Mesenchymal stem cell (in vitro differentiated cells and primary cell): ENCODE measurements around the gene SLC9A5.

Experiments used
- DNase-seq: peaks from one replicate; pipeline ENCODE4 v3.0.0-alpha.2; 2013
- H2AFZ ChIP-seq: one replicate; pipeline ENCODE4 v1.6.1; 2013; ENCODE audit warnings: low read depth, mild to moderate bottlenecking, control low read depth, inconsistent platforms, low read length, moderate library complexity
- H2AK5ac ChIP-seq: 2 replicates; pipeline ENCODE4 v1.6.1; 2013; ENCODE audit warnings: low read length, moderate library complexity, mild to moderate bottlenecking, inconsistent platforms; ENCODE audit not compliant: severe bottlenecking
- H2BK120ac ChIP-seq: one replicate; pipeline ENCODE4 v1.6.1; 2013; ENCODE audit warnings: low read depth, mild to moderate bottlenecking, inconsistent platforms, low read length, moderate library complexity
- H2BK12ac ChIP-seq, 2 experiments: one replicate each; pipeline ENCODE4 v1.6.1; 2013; ENCODE audit warnings: inconsistent platforms in 2 of 2, low read length in 2 of 2, mild to moderate bottlenecking in 2 of 2, moderate library complexity in 2 of 2, control low read depth in 1 of 2
- H2BK15ac ChIP-seq: one replicate; pipeline ENCODE4 v1.6.1; 2013; ENCODE audit warnings: mild to moderate bottlenecking, low read depth, inconsistent platforms; ENCODE audit not compliant: poor library complexity, severe bottlenecking
- H2BK5ac ChIP-seq: 2 replicates; pipeline ENCODE4 v1.6.1; 2013; ENCODE audit warnings: low read depth, mild to moderate bottlenecking, low read length, control low read depth, inconsistent platforms; ENCODE audit not compliant: poor library complexity, severe bottlenecking
- H3K14ac ChIP-seq, 2 experiments: one replicate each; pipeline ENCODE4 v1.6.1; 2013; ENCODE audit warnings: inconsistent platforms in 2 of 2, low read length in 2 of 2, control low read depth in 1 of 2, mild to moderate bottlenecking in 1 of 2, moderate library complexity in 1 of 2
- H3K18ac ChIP-seq, 2 experiments: one replicate each; pipeline ENCODE4 v1.6.1; 2013; ENCODE audit warnings: inconsistent platforms in 2 of 2, low read length in 2 of 2, control low read depth in 1 of 2, low read depth in 1 of 2, mild to moderate bottlenecking in 1 of 2
- H3K23ac ChIP-seq, 2 experiments: one replicate each; pipeline ENCODE4 v1.6.1; 2013; ENCODE audit warnings: inconsistent platforms in 2 of 2, low read length in 2 of 2, mild to moderate bottlenecking in 2 of 2, moderate library complexity in 2 of 2, control low read depth in 1 of 2
- H3K27ac ChIP-seq: 2 replicates; pipeline ENCODE4 v1.5.1; 2013; ENCODE audit warnings: mild to moderate bottlenecking, moderate library complexity, low read length, control low read depth, inconsistent platforms; ENCODE audit not compliant: poor library complexity, severe bottlenecking
- H3K27me3 ChIP-seq, 2 experiments: 2 replicates each; pipeline versions ENCODE4 v1.6.1 to v1.7.0; 2013; ENCODE audit warnings: low read length in 2 of 2, mild to moderate bottlenecking in 2 of 2, moderate library complexity in 2 of 2, control low read depth in 1 of 2, inconsistent platforms in 1 of 2; ENCODE audit not compliant: control insufficient read depth in 1 of 2, insufficient read depth in 1 of 2
- H3K36me3 ChIP-seq, 2 experiments: 2 replicates each; pipeline versions ENCODE4 v1.6.1 to v1.7.0; 2013; ENCODE audit warnings: low read length in 2 of 2, control low read depth in 1 of 2, inconsistent platforms in 1 of 2, low read depth in 1 of 2, mild to moderate bottlenecking in 1 of 2; ENCODE audit not compliant: insufficient read depth in 2 of 2, control insufficient read depth in 1 of 2
- H3K4ac ChIP-seq, 2 experiments: one replicate each; pipeline ENCODE4 v1.6.1; 2013; ENCODE audit warnings: inconsistent platforms in 2 of 2, low read length in 2 of 2, mild to moderate bottlenecking in 2 of 2, moderate library complexity in 2 of 2, control low read depth in 1 of 2, low read depth in 1 of 2
- H3K4me1 ChIP-seq: 2 replicates; pipeline ENCODE4 v1.6.1; 2013; ENCODE audit warnings: low read depth, low read length, control low read depth; ENCODE audit not compliant: control insufficient read depth, insufficient read depth
- H3K4me2 ChIP-seq: 2 replicates; pipeline ENCODE4 v1.6.1; 2013; ENCODE audit warnings: low read length, mild to moderate bottlenecking, inconsistent platforms; ENCODE audit not compliant: poor library complexity, severe bottlenecking
- H3K4me3 ChIP-seq, 2 experiments: 2 replicates each; pipeline versions ENCODE4 v1.5.1 to v1.7.0; 2013; ENCODE audit warnings: low read length in 2 of 2, mild to moderate bottlenecking in 2 of 2, control low read depth in 1 of 2, low read depth in 1 of 2; ENCODE audit not compliant: insufficient read depth in 1 of 2
- H3K79me1 ChIP-seq: replicated peaks from 2 replicates; pipeline ENCODE4 v1.6.1; 2013; ENCODE audit warnings: mild to moderate bottlenecking, control low read depth, low read length, inconsistent platforms; ENCODE audit not compliant: poor library complexity, severe bottlenecking
- H3K9ac ChIP-seq: 2 replicates; pipeline ENCODE4 v1.7.0; 2013; ENCODE audit warnings: mild to moderate bottlenecking, low read length, moderate library complexity
- H3K9me3 ChIP-seq: 2 replicates; pipeline ENCODE4 v1.7.0; 2013; ENCODE audit warnings: mild to moderate bottlenecking, low read length; ENCODE audit not compliant: control insufficient read depth
- H4K8ac ChIP-seq: one replicate; pipeline ENCODE4 v1.6.1; 2013; ENCODE audit warnings: inconsistent platforms, mild to moderate bottlenecking, low read length, moderate library complexity
- H4K91ac ChIP-seq: one replicate; pipeline ENCODE4 v1.6.1; 2013; ENCODE audit warnings: mild to moderate bottlenecking, low read length, inconsistent platforms
- WGBS: methylation state at CpG from one replicate; pipeline ENCODE4 v1.1.7; 2013; ENCODE audit warnings: mixed read lengths; 5-methylcytosine and 5-hydroxymethylcytosine counted together

SLC9A5 gene

DNA sequence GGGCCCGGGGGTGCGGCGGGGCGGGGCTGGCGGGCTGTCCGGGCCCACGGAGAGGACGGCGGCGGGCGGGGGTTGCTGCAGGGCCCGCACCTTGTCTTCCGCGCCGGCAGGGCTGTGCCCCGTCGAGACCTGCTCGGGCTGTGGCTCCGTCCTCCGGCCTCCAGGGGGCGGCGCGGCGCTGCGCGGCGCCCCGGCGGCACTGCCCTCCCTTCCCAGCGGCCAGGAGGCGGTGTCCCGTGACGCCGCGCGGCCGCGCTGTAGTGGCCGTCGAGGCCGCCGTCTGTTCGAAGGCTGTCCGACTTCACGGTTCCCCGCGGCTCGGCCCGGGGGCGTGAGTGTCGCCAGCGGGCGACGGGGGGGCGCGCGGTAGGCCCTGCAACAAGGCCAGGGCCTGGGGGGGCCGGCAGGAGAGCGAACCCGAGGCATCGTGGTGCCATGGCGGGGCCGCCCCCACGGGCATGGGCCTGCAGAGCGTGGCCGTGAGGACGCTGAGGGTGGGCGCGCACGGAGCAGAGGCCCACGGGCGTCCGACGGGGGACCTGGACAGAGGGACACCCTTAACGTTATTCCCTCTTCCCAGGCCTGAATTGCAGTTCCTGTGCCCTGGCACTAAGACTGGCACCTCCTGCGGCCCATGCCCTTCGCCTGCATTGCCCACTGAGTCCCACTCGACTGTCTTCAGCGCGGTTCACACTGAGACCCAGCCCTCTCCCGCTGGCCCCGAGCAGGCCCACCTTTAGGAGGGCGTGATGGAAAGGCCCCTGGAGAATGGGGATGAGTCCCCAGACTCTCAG is 30.7 kb downstream of the SLC9A5 start, which contains the start of gene PLEKHG4:
PLEKHG4 (plus strand) TSS at position 237 of the 794 bp plus-strand sequence; CDS start at position 750, 513 bp downstream.
- peak within 1 kb of the TSS; percentile 70 for H2AFZ ChIP-seq
- peak within 1 kb of the TSS; percentile 92 for H2BK5ac ChIP-seq
- peak; percentile 56 for DNase-seq
- no peaks in the 10 kb centered on the region for H3K27me3 ChIP-seq
- peak within 1 kb of the TSS; percentile 78 to 95 for H3K18ac ChIP-seq
- peak within 1 kb of the TSS; percentile 62 for H3K4me2 ChIP-seq
- H2BK120ac ChIP-seq, result peak within 1 kb of the TSS; percentile 92
- peak within 1 kb of the TSS; percentile 92 for H4K91ac ChIP-seq
- H3K36me3 ChIP-seq, result peaks cover 17 to 67% of the 10 kb centered on the region in 2 experiments
- H3K27ac ChIP-seq, result peak within 1 kb of the TSS; percentile 99
- H3K23ac ChIP-seq, result peak within 1 kb of the TSS in 1 of 2 experiments; percentile 63
- peaks cover 37% of the 10 kb centered on the region for H3K4me1 ChIP-seq
- peak within 1 kb of the TSS; percentile 97 for H4K8ac ChIP-seq
- H3K14ac ChIP-seq, result peak within 1 kb of the TSS in 1 of 2 experiments; percentile 95
- peak within 1 kb of the TSS; percentile 40 to 96 for H2BK12ac ChIP-seq
- H2BK15ac ChIP-seq, result peak within 1 kb of the TSS; percentile 98
- peak within 1 kb of the TSS; percentile 57 to 84 for H3K4me3 ChIP-seq
- H3K4ac ChIP-seq, result peak within 1 kb of the TSS; percentile 75 to 94
- H3K9me3 ChIP-seq, result no peaks in the 10 kb centered on the region
- 42% methylated on average over 70 of the region's 83 CpGs for WGBS
- H3K79me1 ChIP-seq, result peaks cover 4% of the 10 kb centered on the region
- H2AK5ac ChIP-seq, result peak within 1 kb of the TSS; percentile 55
- peak within 1 kb of the TSS; percentile 99 for H3K9ac ChIP-seq

DNA sequence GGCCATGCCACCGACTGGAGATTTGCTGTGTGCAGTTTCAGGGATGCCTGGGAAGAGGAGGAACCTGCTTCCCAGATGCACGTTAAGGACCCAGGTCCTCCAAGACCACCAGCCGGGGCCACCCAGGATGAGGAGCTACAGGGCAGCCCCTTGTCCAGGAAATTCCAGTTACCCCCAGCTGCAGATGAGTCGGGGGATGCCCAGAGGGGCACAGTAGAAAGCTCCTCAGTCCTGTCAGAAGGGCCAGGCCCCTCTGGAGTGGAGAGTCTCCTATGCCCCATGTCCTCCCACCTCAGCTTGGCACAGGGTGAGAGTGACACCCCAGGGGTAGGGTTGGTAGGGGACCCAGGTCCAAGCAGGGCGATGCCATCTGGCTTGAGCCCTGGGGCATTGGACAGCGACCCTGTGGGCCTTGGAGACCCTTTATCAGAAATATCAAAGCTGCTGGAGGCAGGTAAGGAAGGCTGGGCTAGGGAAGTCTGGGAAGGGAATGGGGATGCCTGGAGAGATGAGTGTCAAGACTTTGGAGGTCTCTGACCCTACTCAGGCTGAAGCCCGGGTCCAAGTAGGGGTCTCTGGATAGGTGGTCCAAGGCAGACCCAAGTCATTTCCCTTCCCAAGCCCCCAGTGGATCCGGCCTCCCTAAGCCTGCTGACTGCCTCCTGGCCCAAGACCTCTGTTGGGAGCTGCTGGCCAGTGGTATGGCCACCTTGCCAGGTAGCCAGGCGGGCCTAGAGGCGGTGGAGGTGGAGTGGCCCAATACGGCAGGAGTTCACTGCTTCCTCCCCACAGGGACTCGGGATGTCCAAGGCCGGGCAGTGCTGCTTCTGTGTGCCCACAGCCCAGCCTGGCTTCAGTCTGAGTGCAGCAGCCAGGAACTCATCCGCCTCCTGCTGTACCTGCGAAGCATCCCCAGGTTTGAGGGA is 31.6 kb downstream of the SLC9A5 start:
- peak overlapping the region in 1 of 2 experiments; percentile 18 for H3K18ac ChIP-seq
- H2BK15ac ChIP-seq, result no peak overlapping the region
- peak overlapping the region; percentile 30 for H2AK5ac ChIP-seq
- no peak overlapping the region for H2BK5ac ChIP-seq
- peak overlapping the region; percentile 99 for H3K9ac ChIP-seq
- no peak overlapping the region for H3K4ac ChIP-seq
- no peak overlapping the region for H3K23ac ChIP-seq
- H3K4me3 ChIP-seq, result peak overlapping the region in 1 of 2 experiments; percentile 82
- 98% methylated on average over 15 of the region's 15 CpGs for WGBS
- no peak overlapping the region for H3K14ac ChIP-seq
- H3K4me1 ChIP-seq, result peaks cover 45% of the 10 kb centered on the region
- H3K9me3 ChIP-seq, result no peaks in the 10 kb centered on the region
- peak overlapping the region; percentile 40 for H4K91ac ChIP-seq
- H2BK12ac ChIP-seq, result peak overlapping the region in 1 of 2 experiments; percentile 45
- no peak overlapping the region for H4K8ac ChIP-seq
- no peak for DNase-seq
- peaks cover 19 to 73% of the 10 kb centered on the region in 2 experiments for H3K36me3 ChIP-seq
- no peak overlapping the region for H2AFZ ChIP-seq
- no peak overlapping the region for H3K4me2 ChIP-seq
- peak overlapping the region; percentile 9 for H2BK120ac ChIP-seq
- no peak overlapping the region for H3K27ac ChIP-seq
- H3K79me1 ChIP-seq, result peaks cover 3% of the 10 kb centered on the region
- no peaks in the 10 kb centered on the region for H3K27me3 ChIP-seq

DNA sequence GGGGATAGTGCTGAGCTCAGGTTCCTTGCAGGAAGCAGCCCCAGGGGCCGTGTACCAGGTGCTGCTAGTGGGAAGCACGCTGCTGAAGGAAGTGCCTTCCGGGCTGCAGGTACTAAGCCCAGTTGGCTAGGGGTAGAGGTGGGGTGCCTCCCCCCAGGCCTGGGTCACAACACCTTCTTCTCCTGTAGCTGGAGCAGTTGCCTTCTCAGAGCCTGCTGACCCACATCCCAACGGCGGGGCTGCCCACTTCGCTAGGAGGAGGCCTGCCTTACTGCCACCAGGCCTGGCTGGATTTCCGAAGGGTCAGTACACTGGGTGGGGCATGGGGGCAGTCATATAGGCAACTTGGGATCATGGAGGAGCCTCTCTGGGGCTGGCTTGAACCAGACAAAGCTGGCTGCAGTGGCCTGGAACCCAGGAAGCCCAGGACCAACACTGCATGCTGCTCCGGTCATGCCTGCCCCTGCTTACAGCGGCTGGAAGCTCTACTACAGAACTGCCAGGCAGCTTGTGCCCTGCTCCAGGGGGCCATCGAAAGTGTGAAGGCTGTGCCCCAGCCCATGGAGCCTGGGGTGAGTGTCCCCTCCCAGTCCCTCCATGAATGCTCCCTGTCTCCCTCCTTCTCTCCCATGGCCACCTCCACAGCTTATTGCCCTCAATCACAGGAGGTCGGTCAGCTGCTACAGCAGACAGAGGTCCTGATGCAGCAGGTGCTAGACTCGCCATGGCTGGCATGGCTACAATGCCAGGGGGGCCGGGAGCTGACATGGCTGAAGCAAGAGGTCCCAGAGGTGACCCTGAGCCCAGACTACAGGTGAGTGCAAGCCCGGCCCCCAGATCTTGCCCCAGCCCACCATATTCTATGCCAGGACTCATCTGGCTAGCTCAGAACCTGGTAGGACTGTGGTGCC is 33.0 kb downstream of the SLC9A5 start:
- Histone ChIP-seq H2AFZ (no peak overlapping the region), H3K9me3 (no peaks in the 10 kb centered on the region), H2BK12ac (no peak overlapping the region), H3K4me3 (no peak overlapping the region), H3K4ac (no peak overlapping the region), H4K91ac (no peak overlapping the region), H3K4me2 (no peak overlapping the region), H3K9ac (no peak overlapping the region), H3K4me1 (peaks cover 48% of the 10 kb centered on the region), H3K27me3 (no peaks in the 10 kb centered on the region), H3K27ac (no peak overlapping the region), H2BK5ac (no peak overlapping the region), H3K79me1 (no peaks in the 10 kb centered on the region), H4K8ac (no peak overlapping the region), H3K18ac (no peak overlapping the region), H2AK5ac (no peak overlapping the region), H3K23ac (no peak overlapping the region), H2BK15ac (no peak overlapping the region), H3K14ac (no peak overlapping the region), H3K36me3 (peaks cover 23 to 73% of the 10 kb centered on the region in 2 experiments), H2BK120ac (no peak overlapping the region)
- DNase-seq, result no peak
- WGBS, result 93% methylated on average over 12 of the region's 14 CpGs
